ENCODE measurements around the gene ARHGEF1.

DNA sequence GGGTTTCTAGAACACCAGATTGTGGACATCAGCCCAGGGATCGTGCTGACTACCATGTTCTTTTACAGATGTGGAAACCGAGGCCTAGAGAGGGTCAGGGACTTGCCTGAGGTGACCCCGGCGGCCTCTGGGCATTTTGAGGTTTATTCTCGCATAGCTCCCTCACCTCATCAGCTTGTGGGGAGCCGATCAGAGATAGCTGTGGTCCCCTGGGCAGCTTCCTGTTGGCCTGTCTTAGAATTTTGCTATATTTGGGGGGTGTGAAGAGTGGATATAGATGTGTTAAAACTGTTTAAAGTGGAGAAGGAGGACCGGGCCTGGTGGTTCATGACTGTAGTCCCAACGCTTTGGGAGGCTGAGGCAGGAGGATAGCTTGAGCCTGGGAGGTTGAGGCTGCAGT lies 6.9 kb downstream of the ARHGEF1 start:
- TF ChIP-seq, protein P1, sequence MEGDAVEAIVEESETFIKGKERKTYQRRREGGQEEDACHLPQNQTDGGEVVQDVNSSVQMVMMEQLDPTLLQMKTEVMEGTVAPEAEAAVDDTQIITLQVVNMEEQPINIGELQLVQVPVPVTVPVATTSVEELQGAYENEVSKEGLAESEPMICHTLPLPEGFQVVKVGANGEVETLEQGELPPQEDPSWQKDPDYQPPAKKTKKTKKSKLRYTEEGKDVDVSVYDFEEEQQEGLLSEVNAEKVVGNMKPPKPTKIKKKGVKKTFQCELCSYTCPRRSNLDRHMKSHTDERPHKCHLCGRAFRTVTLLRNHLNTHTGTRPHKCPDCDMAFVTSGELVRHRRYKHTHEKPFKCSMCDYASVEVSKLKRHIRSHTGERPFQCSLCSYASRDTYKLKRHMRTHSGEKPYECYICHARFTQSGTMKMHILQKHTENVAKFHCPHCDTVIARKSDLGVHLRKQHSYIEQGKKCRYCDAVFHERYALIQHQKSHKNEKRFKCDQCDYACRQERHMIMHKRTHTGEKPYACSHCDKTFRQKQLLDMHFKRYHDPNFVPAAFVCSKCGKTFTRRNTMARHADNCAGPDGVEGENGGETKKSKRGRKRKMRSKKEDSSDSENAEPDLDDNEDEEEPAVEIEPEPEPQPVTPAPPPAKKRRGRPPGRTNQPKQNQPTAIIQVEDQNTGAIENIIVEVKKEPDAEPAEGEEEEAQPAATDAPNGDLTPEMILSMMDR (IDR thresholded peaks at IDR 0.05): no peak
- no peak for TF ChIP-seq POLR2A (IDR thresholded peaks at IDR 0.05)

Measured in body of pancreas (tissue), 4 donors.